IMR-90 (cell line): ENCODE measurements around the gene ALDH2. TPM values are rescaled to one million over a fixed set of nuclear protein-coding genes. Genes with fewer than 3 reads are reported as not detected.

Experiments used
- ATAC-seq: fragments of 200-7000 bp; cut with Tn5 transposase; 2 replicates; pipeline ENCODE4 v1.9.1; 2020; ENCODE audit warnings: low read depth, mild to moderate bottlenecking, moderate library complexity
- BruUV-seq: library from RNA; stranded (reverse); fragments of 400-500 nt; replicated peaks from 2 replicates; lab custom pipeline; 2021; lab: Mats Ljungman, UMichigan
- CTCF ChIA-PET: fragments of 300-600 bp; formaldehyde crosslinking; extraction: SDS; loops from one replicate; lab custom pipeline; 2021; ENCODE audit warnings: antibody characterized with exemption; lab: Yijun Ruan, JAX
- POLR2A ChIA-PET: fragments of 300-600 bp; sonication (Branson Sonifier 250); formaldehyde crosslinking; loops from one replicate; lab custom pipeline; 2022; ENCODE audit warnings: antibody characterized with exemption; ENCODE audit not compliant: unreplicated experiment; lab: Charles Lee
- DNase-seq: peaks from one replicate; pipeline ENCODE4 v3.0.0; 2013
- H2AFZ ChIP-seq: replicated peaks from 2 replicates; pipeline ENCODE3; 2013; ENCODE audit warnings: low read length, mild to moderate bottlenecking; ENCODE audit not compliant: poor library complexity
- H2AK5ac ChIP-seq: 2 replicates; pipeline ENCODE4 v1.6.1; 2013; ENCODE audit warnings: low read depth, low read length, inconsistent platforms
- H2AK9ac ChIP-seq: replicated peaks from 2 replicates; pipeline ENCODE3; 2013; ENCODE audit warnings: mild to moderate bottlenecking, low read depth, low read length, moderate library complexity; ENCODE audit not compliant: poor library complexity
- H2BK120ac ChIP-seq: 2 replicates; pipeline ENCODE4 v1.6.1; 2013; ENCODE audit warnings: low read depth, low read length, inconsistent platforms
- H2BK15ac ChIP-seq: 3 replicates; pipeline ENCODE4 v1.6.1; 2013; ENCODE audit warnings: low read depth, low read length, inconsistent platforms
- H2BK20ac ChIP-seq: 2 replicates; pipeline ENCODE4 v1.6.1; 2013; ENCODE audit warnings: low read depth, mild to moderate bottlenecking, inconsistent platforms, low read length, moderate library complexity
- H2BK5ac ChIP-seq: 2 replicates; pipeline ENCODE4 v1.6.1; 2013; ENCODE audit warnings: mild to moderate bottlenecking, low read depth, low read length, inconsistent platforms; ENCODE audit not compliant: poor library complexity, severe bottlenecking
- H3K14ac ChIP-seq: replicated peaks from 2 replicates; pipeline ENCODE4 v1.6.1; 2013; ENCODE audit warnings: low read depth, low read length, inconsistent platforms
- H3K18ac ChIP-seq: 2 replicates; pipeline ENCODE4 v1.6.1; 2013; ENCODE audit warnings: low read depth, low read length, control low read depth
- H3K23ac ChIP-seq: 2 replicates; pipeline ENCODE4 v1.6.1; 2013; ENCODE audit warnings: low read depth, low read length, inconsistent platforms
- H3K27ac ChIP-seq: 2 replicates; pipeline ENCODE4 v1.5.1; 2013; ENCODE audit warnings: mild to moderate bottlenecking, control low read depth, low read length; ENCODE audit not compliant: insufficient read depth
- H3K27me3 ChIP-seq: 2 replicates; pipeline ENCODE4 v1.6.1; 2013; ENCODE audit warnings: low read length; ENCODE audit not compliant: control insufficient read depth, insufficient read depth
- H3K36me3 ChIP-seq: 2 replicates; pipeline ENCODE4 v1.6.1; 2013; ENCODE audit warnings: low read length, mixed read lengths; ENCODE audit not compliant: control insufficient read depth, insufficient read depth
- H3K4ac ChIP-seq: 2 replicates; pipeline ENCODE4 v1.6.1; 2013; ENCODE audit warnings: low read depth, low read length, inconsistent platforms
- H3K4me1 ChIP-seq: 2 replicates; pipeline ENCODE4 v1.6.1; 2013; ENCODE audit warnings: low read length, mixed read lengths; ENCODE audit not compliant: control insufficient read depth, insufficient read depth
- H3K4me2 ChIP-seq: 2 replicates; pipeline ENCODE4 v1.6.1; 2013; ENCODE audit warnings: low read depth, mild to moderate bottlenecking, control low read depth, low read length, moderate library complexity
- H3K4me3 ChIP-seq: 2 replicates; pipeline ENCODE4 v1.5.1; 2013; ENCODE audit warnings: low read depth, mild to moderate bottlenecking, control low read depth, low read length, moderate library complexity; ENCODE audit not compliant: insufficient read depth
- H3K56ac ChIP-seq: 2 replicates; pipeline ENCODE4 v1.6.1; 2013; ENCODE audit warnings: low read length, inconsistent platforms; ENCODE audit not compliant: insufficient read depth; ENCODE audit errors: extremely low read depth
- H3K79me1 ChIP-seq, 2 experiments: 2 replicates each; pipeline ENCODE4 v1.6.1; 2013; ENCODE audit warnings: low read length in 2 of 2, inconsistent platforms in 1 of 2, low read depth in 1 of 2
- H3K9ac ChIP-seq: 2 replicates; pipeline ENCODE4 v1.6.1; 2013; ENCODE audit warnings: low read depth, low read length, control low read depth
- H3K9me1 ChIP-seq: 2 replicates; pipeline ENCODE4 v1.6.1; 2013; ENCODE audit warnings: low read length, inconsistent platforms; ENCODE audit not compliant: insufficient read depth
- H3K9me3 ChIP-seq: 2 replicates; pipeline ENCODE4 v1.6.1; 2013; ENCODE audit warnings: low read length; ENCODE audit not compliant: control insufficient read depth, insufficient read depth
- H4K20me1 ChIP-seq: 2 replicates; pipeline ENCODE4 v1.6.1; 2013; ENCODE audit warnings: low read length, inconsistent platforms; ENCODE audit not compliant: insufficient read depth
- H4K5ac ChIP-seq: 2 replicates; pipeline ENCODE4 v1.6.1; 2013; ENCODE audit warnings: mild to moderate bottlenecking, low read depth, low read length, control low read depth
- H4K8ac ChIP-seq, 2 experiments: 2 replicates each; pipeline ENCODE4 v1.6.1; 2013; ENCODE audit warnings: low read depth in 2 of 2, low read length in 2 of 2, control low read depth in 1 of 2, inconsistent platforms in 1 of 2
- H4K91ac ChIP-seq: 2 replicates; pipeline ENCODE4 v1.6.1; 2013; ENCODE audit warnings: low read depth, low read length, inconsistent platforms; ENCODE audit not compliant: insufficient read depth
- BHLHE40 ChIP-seq: fragments of 150-350 bp; IDR thresholded peaks from 2 replicates; pipeline ENCODE4 v1.6.1; 2016; ENCODE audit warnings: mild to moderate bottlenecking, low read depth, low read length
- CEBPB ChIP-seq: IDR thresholded peaks from 2 replicates; pipeline ENCODE4 v1.6.1; 2012; ENCODE audit warnings: low read depth, low read length, improper control_type of control experiment
- CTCF ChIP-seq: conservative IDR thresholded peaks from 2 replicates; pipeline ENCODE4 v1.5.1; 2012; ENCODE audit warnings: mild to moderate bottlenecking, low read depth, low read length, improper control_type of control experiment
- FOS ChIP-seq: fragments of 150-350 bp; IDR thresholded peaks from 2 replicates; pipeline ENCODE4 v1.6.1; 2016; ENCODE audit warnings: low read depth, low read length
- MAFK ChIP-seq: IDR thresholded peaks from 2 replicates; pipeline ENCODE4 v1.6.1; 2012; ENCODE audit warnings: low read depth, low read length, improper control_type of control experiment
- MAZ ChIP-seq: IDR thresholded peaks from 2 replicates; pipeline ENCODE4 v1.6.1; 2012; ENCODE audit warnings: low read depth, mild to moderate bottlenecking, low read length, improper control_type of control experiment, moderate library complexity, borderline replicate concordance
- MXI1 ChIP-seq: IDR thresholded peaks from 2 replicates; pipeline ENCODE4 v1.6.1; 2012; ENCODE audit warnings: low read depth, mild to moderate bottlenecking, low read length, moderate library complexity, borderline replicate concordance
- NFE2L2 ChIP-seq: fragments of 150-350 bp; IDR thresholded peaks from 2 replicates; pipeline ENCODE4 v1.6.1; 2016; ENCODE audit warnings: low read depth, mild to moderate bottlenecking, low read length
- POLR2A ChIP-seq: IDR thresholded peaks from 2 replicates; pipeline ENCODE4 v1.6.1; 2012; ENCODE audit warnings: mild to moderate bottlenecking, low read depth, low read length
- RAD21 ChIP-seq: IDR thresholded peaks from 2 replicates; pipeline ENCODE4 v1.6.1; 2012; ENCODE audit warnings: low read length, improper control_type of control experiment
- SMC3 ChIP-seq: fragments of 150-350 bp; IDR thresholded peaks from 2 replicates; pipeline ENCODE4 v1.6.1; 2016; ENCODE audit warnings: low read depth, mild to moderate bottlenecking, antibody characterized with exemption, low read length, moderate library complexity
- USF2 ChIP-seq: fragments of 150-350 bp; IDR thresholded peaks from 2 replicates; pipeline ENCODE4 v1.6.1; 2017; ENCODE audit warnings: mild to moderate bottlenecking, antibody characterized with exemption, low read length, low read depth
- WGBS, 2 experiments: methylation state at CpG; one replicate each; pipeline versions ENCODE4 v1.1.5 to v1.1.7; 2013; ENCODE audit warnings: missing lambda C conversion rate in 2 of 2; ENCODE audit not compliant: insufficient read length in 1 of 2; ENCODE audit errors: extremely low coverage in 2 of 2; 5-methylcytosine and 5-hydroxymethylcytosine counted together
- dilution Hi-C: fragments of 300-500 bp; cut with HindIII; formaldehyde crosslinking; loops from one replicate; pipeline ENCODE4 v1.14.3; 2018; ENCODE audit warnings: low sequenced_read_pairs; ENCODE audit not compliant: unreplicated experiment
- in situ Hi-C: fragments of 300-500 bp; cut with MboI; formaldehyde crosslinking; loops from 3 replicates; pipeline ENCODE4 v1.14.3; 2019; ENCODE audit warnings: low sequenced_read_pairs, inconsistent platforms, mixed read lengths
- intact Hi-C: fragments of 100-400 bp; cut with micrococcal nuclease; formaldehyde crosslinking; loops from 2 replicates; pipeline ENCODE4 v1.10.0; 2022
- polyA plus RNA-seq, 3 experiments: library from polyadenylated mRNA; depleted of rRNA; stranded (reverse); fragments of >200 nt; gene quantifications; 2 replicates each; pipeline ENCODE4 v1.2.3, GENCODE V29; 2012; ENCODE audit warnings: low replicate concordance in 1 of 3
- total RNA-seq: library from RNA; depleted of rRNA; stranded (reverse); fragments of >200 nt; gene quantifications from 2 replicates; pipeline ENCODE4 v1.2.3, GENCODE V29; 2012

The ALDH2 gene
- total and polyA plus RNA-seq, 2 of the 4 experiments (the other 2 are of a cell fraction) = 16.0 to 41.2 TPM

GRCh38 chr12:111841750-111842555 lies 75.2 kb downstream of the ALDH2 start, which contains the start of gene MAPKAPK5:
Gene MAPKAPK5, plus strand, starts transcription at chr12:111842228. Its CDS starts 506 bp downstream, at chr12:111842734.
- ChIA-PET CTCF (no interaction called here), POLR2A (no interaction called here)
- peak within 1 kb of the TSS; percentile 95 for H3K4ac ChIP-seq
- in situ Hi-C loops = no loop called here
- H4K5ac ChIP-seq = peak within 1 kb of the TSS; percentile 89
- H2BK5ac ChIP-seq = peak within 1 kb of the TSS; percentile 98
- BruUV-seq = no TSS peak
- H4K8ac ChIP-seq = peak within 1 kb of the TSS; percentile 80 to 98
- H3K4me1 ChIP-seq = no peaks in the 10 kb centered on the region
- peak within 1 kb of the TSS; percentile 72 for H2AK5ac ChIP-seq
- H3K9me1 ChIP-seq = peaks cover 4% of the 10 kb centered on the region
- peak within 1 kb of the TSS; percentile 98 for H3K14ac ChIP-seq
- peak within 1 kb of the TSS; percentile 97 for H2AFZ ChIP-seq
- H3K23ac ChIP-seq = peak within 1 kb of the TSS; percentile 99
- intact Hi-C loops = no loop called here
- 0% methylated on average over 37 of the region's 84 CpGs; no CpG with 5 or more reads in 1 of the 2 experiments for WGBS, 2 experiments
- no peaks in the 10 kb centered on the region for H3K27me3 ChIP-seq
- peak within 1 kb of the TSS; percentile 100 for H3K4me2 ChIP-seq
- peak within 1 kb of the TSS; percentile 94 for H2AK9ac ChIP-seq
- peak; percentile 95 for DNase-seq
- no peak within 1 kb of the TSS for H2BK20ac ChIP-seq
- H4K20me1 ChIP-seq = peaks cover 11% of the 10 kb centered on the region; the same call in 1 of the 2 replicates
- H4K91ac ChIP-seq = peak within 1 kb of the TSS; percentile 77
- H2BK120ac ChIP-seq = peak within 1 kb of the TSS; percentile 72
- peak within 1 kb of the TSS; percentile 94 for H3K56ac ChIP-seq
- peaks cover 26 to 44% of the 10 kb centered on the region in 2 experiments for H3K79me1 ChIP-seq
- H3K18ac ChIP-seq = peak within 1 kb of the TSS; percentile 62; the same call in 1 of the 2 replicates
- H3K9me3 ChIP-seq = no peaks in the 10 kb centered on the region
- H3K27ac ChIP-seq = peak within 1 kb of the TSS; percentile 95
- no peak for TF ChIP-seq FOS
- peak; percentile 71 for TF ChIP-seq POLR2A
- no peak for TF ChIP-seq RAD21
- TF ChIP-seq BHLHE40 = peak; percentile 94
- TF ChIP-seq MAFK = no peak
- TF ChIP-seq USF2 = no peak
- peak; percentile 39 for TF ChIP-seq NFE2L2
- peak; percentile 83 for TF ChIP-seq MXI1
- no peak for TF ChIP-seq CEBPB
- no peak for TF ChIP-seq SMC3
- peak; percentile 27; the same call in 1 of the 2 replicates for TF ChIP-seq MAZ
- TF ChIP-seq CTCF = no peak
- dilution Hi-C loops = no loop called here
- ATAC-seq = peak; percentile 90
- H3K36me3 ChIP-seq = peaks cover 6% of the 10 kb centered on the region; the same call in 1 of the 2 replicates
- H3K4me3 ChIP-seq = peak within 1 kb of the TSS; percentile 78
- H2BK15ac ChIP-seq = peak within 1 kb of the TSS; percentile 37; the same call in 1 of the 3 replicates
- H3K9ac ChIP-seq = peak within 1 kb of the TSS; percentile 93
